Endothelial cell of umbilical vein (primary cell): ENCODE measurements around the gene SMIM9. TPM values are rescaled to one million over a fixed set of nuclear protein-coding genes. Genes with fewer than 3 reads are reported as not detected.

Experiments
- BruUV-seq: library from RNA; stranded (reverse); fragments of 400-500 nt; replicated peaks from 2 replicates; lab custom pipeline; 2021; lab: Mats Ljungman, UMichigan
- CTCF ChIA-PET: fragments of 300-600, 350-600 bp; sonication (Branson Sonifier 250); formaldehyde crosslinking; loops from one replicate; lab custom pipeline; 2021; ENCODE audit warnings: antibody characterized with exemption, inconsistent platforms; lab: Charles Lee
- POLR2A ChIA-PET: fragments of 300-600, 350-600 bp; sonication (Branson Sonifier 250); formaldehyde crosslinking; loops from one replicate; lab custom pipeline; 2021; ENCODE audit warnings: antibody characterized with exemption, inconsistent platforms; lab: Charles Lee
- DNase-seq: peaks from one replicate; pipeline ENCODE4 v3.0.0-alpha.2; 2011; ENCODE audit warnings: low read depth, low spot score
- FAIRE-seq: peaks from 2 replicates; lab custom pipeline; 2011; peaks lifted over from hg19 to GRCh38; lab: Jason Lieb, UNC
- H2AFZ ChIP-seq: 2 replicates; pipeline ENCODE4 v1.6.0; 2012; ENCODE audit warnings: low read depth, low read length, control low read depth, inconsistent platforms
- H3K27ac ChIP-seq: 2 replicates; pipeline ENCODE4 v1.5.1; 2011; ENCODE audit warnings: low read depth, mild to moderate bottlenecking, control low read depth, low read length, moderate library complexity; ENCODE audit not compliant: insufficient read depth
- H3K27me3 ChIP-seq, 2 experiments: 2 replicates each; pipeline versions ENCODE4 v1.6.0 to v1.6.1; 2011; ENCODE audit warnings: low read length in 2 of 2, mixed read lengths in 1 of 2; ENCODE audit not compliant: control insufficient read depth in 2 of 2, insufficient read depth in 2 of 2
- H3K36me3 ChIP-seq, 2 experiments: 2 replicates in 1 of 2; 3 replicates in 1 of 2; pipeline ENCODE4 v1.5.1; 2011; ENCODE audit warnings: low read length in 2 of 2, mild to moderate bottlenecking in 1 of 2, moderate library complexity in 1 of 2; ENCODE audit not compliant: control insufficient read depth in 2 of 2, insufficient read depth in 2 of 2; ENCODE audit errors: extremely low read depth in 1 of 2
- H3K4me1 ChIP-seq: 3 replicates; pipeline ENCODE4 v1.5.1; 2011; ENCODE audit warnings: mild to moderate bottlenecking, low read length; ENCODE audit not compliant: control insufficient read depth, insufficient read depth; ENCODE audit errors: extremely low read depth
- H3K4me2 ChIP-seq: 2 replicates; pipeline ENCODE4 v1.6.1; 2011; ENCODE audit warnings: low read length, control low read depth, mixed read lengths; ENCODE audit not compliant: insufficient read depth
- H3K4me3 ChIP-seq, 3 experiments: fragments of 200-600 bp in 1 of 3; sonication (generic), shearing (Covaris generic) in 1 of 3; replicated peaks in 1 of 3; 2 replicates each; pipeline ENCODE4 v1.5.1; 2011 to 2016; ENCODE audit warnings: control low read depth in 3 of 3, low read length in 3 of 3, mild to moderate bottlenecking in 2 of 3, inconsistent platforms in 1 of 3, low read depth in 1 of 3, moderate library complexity in 1 of 3; ENCODE audit not compliant: insufficient read depth in 1 of 3
- H3K79me2 ChIP-seq: 2 replicates; pipeline ENCODE4 v1.6.0; 2012; ENCODE audit warnings: low read length, inconsistent platforms; ENCODE audit not compliant: control insufficient read depth, insufficient read depth
- H3K9ac ChIP-seq: replicated peaks from 2 replicates; pipeline ENCODE3; 2011; ENCODE audit warnings: low read length, control low read depth; ENCODE audit not compliant: insufficient read depth; ENCODE audit errors: extremely low read depth
- H3K9me1 ChIP-seq: replicated peaks from 3 replicates; pipeline ENCODE4 v1.6.0; 2011; ENCODE audit warnings: mild to moderate bottlenecking, low read length; ENCODE audit not compliant: control insufficient read depth, insufficient read depth; ENCODE audit errors: extremely low read depth
- H3K9me3 ChIP-seq: replicated peaks from 2 replicates; pipeline ENCODE4 v1.5.1; 2012; ENCODE audit warnings: low read length, inconsistent platforms; ENCODE audit not compliant: control insufficient read depth, insufficient read depth
- H4K20me1 ChIP-seq: replicated peaks from 2 replicates; pipeline ENCODE3; 2011; ENCODE audit warnings: mild to moderate bottlenecking, low read length; ENCODE audit not compliant: control insufficient read depth, insufficient read depth; ENCODE audit errors: extremely low read depth
- CTCF ChIP-seq, 2 donors: IDR thresholded peaks; 1 replicate in 1 of 2; 2 replicates in 1 of 2; pipeline ENCODE4 v1.5.1; 2011; ENCODE audit warnings: low read length in 2 of 2, mild to moderate bottlenecking in 2 of 2, moderate library complexity in 2 of 2, control low read depth in 1 of 2, inconsistent platforms in 1 of 2, low read depth in 1 of 2; ENCODE audit not compliant: insufficient read depth in 1 of 2; ENCODE audit errors: extremely low read depth in 1 of 2
- EZH2 ChIP-seq: IDR thresholded peaks from 2 replicates; pipeline ENCODE4 v1.6.1; 2012; ENCODE audit warnings: borderline replicate concordance, low read depth, mild to moderate bottlenecking, moderate library complexity, low read length, inconsistent platforms; ENCODE audit not compliant: severe bottlenecking
- FOS ChIP-seq: IDR thresholded peaks from 2 replicates; pipeline ENCODE4 v1.6.1; 2011; ENCODE audit warnings: mild to moderate bottlenecking, low read length, moderate library complexity, borderline replicate concordance; ENCODE audit not compliant: insufficient read depth
- GATA2 ChIP-seq: IDR thresholded peaks from 2 replicates; pipeline ENCODE4 v1.7.0; 2011; ENCODE audit warnings: low read depth, mild to moderate bottlenecking, moderate library complexity, mixed read lengths, low read length; ENCODE audit not compliant: insufficient read length, insufficient read depth
- JUN ChIP-seq: IDR thresholded peaks from 2 replicates; pipeline ENCODE4 v1.6.1; 2011; ENCODE audit warnings: borderline replicate concordance, low read depth; ENCODE audit not compliant: insufficient read length, insufficient read depth
- MAX ChIP-seq: IDR thresholded peaks from 2 replicates; pipeline ENCODE4 v1.6.1; 2011; ENCODE audit not compliant: insufficient read depth, insufficient read length
- MYC ChIP-seq: IDR thresholded peaks from one replicate; pipeline ENCODE4 v1.6.1; 2011; ENCODE audit warnings: mild to moderate bottlenecking, low read depth, low read length
- POLR2A ChIP-seq: IDR thresholded peaks from 2 replicates; pipeline ENCODE4 v1.6.1; 2012; ENCODE audit warnings: low read depth, mild to moderate bottlenecking, control low read depth, low read length
- POLR2AphosphoS5 ChIP-seq: IDR thresholded peaks from 2 replicates; pipeline ENCODE4 v1.6.1; 2012; ENCODE audit warnings: low read depth, mild to moderate bottlenecking, control low read depth, low read length, moderate library complexity; ENCODE audit not compliant: insufficient read depth
- dilution Hi-C: fragments of 300-500 bp; cut with MboI; formaldehyde crosslinking; loops from one replicate; pipeline ENCODE4 v1.15.0; 2019; ENCODE audit warnings: low sequenced_read_pairs; ENCODE audit not compliant: extremely low pct_ligation_motif_present
- intact Hi-C: fragments of 100-400 bp; cut with micrococcal nuclease; formaldehyde crosslinking; loops from one replicate; pipeline ENCODE4 v1.10.0; 2022
- polyA plus RNA-seq, 4 experiments: library from polyadenylated mRNA; depleted of rRNA in 3 of 4; stranded (reverse) in 3 of 4; unstranded in 1 of 4; fragments of >200 nt; gene quantifications; 2 replicates each; pipeline versions ENCODE4 v1.2.1 to v1.2.3, GENCODE V29; 2011 to 2012; ENCODE audit warnings: missing spikeins in 1 of 4
- total RNA-seq: library from RNA; stranded (reverse); gene quantifications from 2 replicates; pipeline ENCODE4 v1.2.3, GENCODE V29; 2021

Gene SMIM9
- total and polyA plus RNA-seq, 2 donors (not counting 3 experiments of a cell fraction or from before 2014, with no cell fraction given) = not detected

GRCh38 chrX:154855256-154855655 lies 20.8 kb upstream of the SMIM9 start:
- no peak for DNase-seq
- ChIA-PET POLR2A (no interaction called here), CTCF (no interaction called here)
- no peak overlapping the region for H3K27ac ChIP-seq
- H3K79me2 ChIP-seq = no peaks in the 10 kb centered on the region
- no peaks in the 10 kb centered on the region for H3K9me3 ChIP-seq
- no peaks in the 10 kb centered on the region for H3K36me3 ChIP-seq
- no peaks in the 10 kb centered on the region for H4K20me1 ChIP-seq
- dilution Hi-C loops = no loop called here
- no peak for FAIRE-seq
- TF ChIP-seq POLR2AphosphoS5 = no peak
- no peak for TF ChIP-seq MYC
- TF ChIP-seq POLR2A = no peak
- intact Hi-C loops = no loop called here
- H3K4me1 ChIP-seq = no peaks in the 10 kb centered on the region
- H3K9ac ChIP-seq = no peak overlapping the region
- H3K9me1 ChIP-seq = no peaks in the 10 kb centered on the region
- no peaks in the 10 kb centered on the region for H3K27me3 ChIP-seq
- no peak overlapping the region for H3K4me2 ChIP-seq
- no TSS peak for BruUV-seq
- H3K4me3 ChIP-seq = no peak overlapping the region
- no peak overlapping the region for H2AFZ ChIP-seq

GRCh38 chrX:154850957-154851611 lies 16.6 kb upstream of the SMIM9 start:
- no TSS peak for BruUV-seq
- no peak overlapping the region for H3K4me2 ChIP-seq
- no peaks in the 10 kb centered on the region for H3K36me3 ChIP-seq
- no peaks in the 10 kb centered on the region for H3K27me3 ChIP-seq
- ChIA-PET POLR2A (no interaction called here), CTCF (no interaction called here)
- dilution Hi-C loops (no loop called here), intact Hi-C loops (no loop called here)
- no peaks in the 10 kb centered on the region for H4K20me1 ChIP-seq
- H3K9me3 ChIP-seq = no peaks in the 10 kb centered on the region
- no peaks in the 10 kb centered on the region for H3K9me1 ChIP-seq
- DNase-seq (no peak), FAIRE-seq (no peak)
- H3K27ac ChIP-seq = no peak overlapping the region
- no peak overlapping the region for H3K4me3 ChIP-seq
- H3K9ac ChIP-seq = no peak overlapping the region
- no peak overlapping the region for H2AFZ ChIP-seq
- H3K79me2 ChIP-seq = no peaks in the 10 kb centered on the region
- no peak for TF ChIP-seq CTCF (IDR thresholded peaks at IDR 0.05; ENCODE audit: extremely low read depth in 1 of 2, insufficient read depth in 1 of 2, low read depth in 1 of 2, low read length in 2 of 2)
- no peak for TF ChIP-seq FOS
- no peak for TF ChIP-seq EZH2
- TF ChIP-seq POLR2AphosphoS5 = no peak
- TF ChIP-seq MAX = no peak
- TF ChIP-seq GATA2 = no peak
- no peak for TF ChIP-seq JUN
- TF ChIP-seq MYC = no peak
- no peak for TF ChIP-seq POLR2A
- no peaks in the 10 kb centered on the region for H3K4me1 ChIP-seq
